Activated T-cell treated with anti-CD3 and anti-CD28 coated beads for 48 hours (primary cell): ENCODE measurements around the gene KRT12.

ENCODE experiments used
- DNase-seq: peaks from one replicate; pipeline ENCODE4 v3.0.0-alpha.2; 2020; ENCODE audit warnings: low read depth

KRT12 gene

GRCh38 chr17:40866838-40867237 lies at the start of gene KRT12:
Gene KRT12 (minus strand): TSS chr17:40867223. CDS start chr17:40867186, 37 bp downstream.
- no peak for DNase-seq

- DNase-seq = no peak
Measured at GRCh38 chr17:40916366-40916765, 49.3 kb upstream of the KRT12 start.

GRCh38 chr17:40915721-40916256 lies 48.8 kb upstream of the KRT12 start:
- no peak for DNase-seq

GRCh38 chr17:40915199-40915661 lies 48.2 kb upstream of the KRT12 start:
- DNase-seq = no peak

GRCh38 chr17:40914075-40914855 lies 47.2 kb upstream of the KRT12 start:
- DNase-seq = no peak

GRCh38 chr17:40912486-40913210 lies 45.6 kb upstream of the KRT12 start:
- no peak for DNase-seq

GRCh38 chr17:40910441-40910841 lies 43.4 kb upstream of the KRT12 start:
- DNase-seq = no peak

- DNase-seq = no peak
Measured at GRCh38 chr17:40909755-40910154, 42.7 kb upstream of the KRT12 start.

- peak; percentile 44 for DNase-seq
Measured at GRCh38 chr17:40909351-40909750, 42.3 kb upstream of the KRT12 start.

GRCh38 chr17:40906613-40907012 lies 39.6 kb upstream of the KRT12 start:
- DNase-seq = no peak

GRCh38 chr17:40905370-40905769 lies 38.3 kb upstream of the KRT12 start:
- no peak for DNase-seq

- DNase-seq = no peak
Measured at GRCh38 chr17:40903129-40903847, 36.3 kb upstream of the KRT12 start.

- DNase-seq = no peak
Measured at GRCh38 chr17:40902498-40902897, 35.5 kb upstream of the KRT12 start.

- DNase-seq = no peak
Measured at GRCh38 chr17:40901981-40902474, 35.0 kb upstream of the KRT12 start.

GRCh38 chr17:40900809-40901356 lies 33.9 kb upstream of the KRT12 start:
- no peak for DNase-seq

- no peak for DNase-seq
Measured at GRCh38 chr17:40896916-40897455, 30.0 kb upstream of the KRT12 start.

GRCh38 chr17:40895106-40895730 lies 28.2 kb upstream of the KRT12 start:
- no peak for DNase-seq

GRCh38 chr17:40888196-40888720 lies 21.2 kb upstream of the KRT12 start:
- DNase-seq = no peak

- no peak for DNase-seq
Measured at GRCh38 chr17:40886090-40886489, 19.1 kb upstream of the KRT12 start.

GRCh38 chr17:40884708-40885512 lies 17.9 kb upstream of the KRT12 start, which contains the start of gene KRT20:
Gene KRT20 (minus strand): TSS chr17:40885242. CDS start chr17:40885185, 57 bp downstream.
- no peak for DNase-seq
